Measurements from ENCODE around the gene NDUFAF5. TPM values are rescaled to one million over a fixed set of nuclear protein-coding genes. Genes with fewer than 3 reads are reported as not detected.

NDUFAF5 gene
- total RNA-seq, 1 experiment from 2014 or later = 40.2 TPM

GRCh38 chr20:13851279-13851678 lies 66.5 kb downstream of the NDUFAF5 start:
- Histone ChIP-seq H3K4me1 (ENCODE audit: insufficient read depth, low read length) (no peaks in the 10 kb centered on the region), H2BK20ac (ENCODE audit: low read depth, low read length, poor library complexity, severe bottlenecking) (no peak overlapping the region), H3K14ac (ENCODE audit: insufficient read depth, low read length) (no peak overlapping the region), H3K4ac (ENCODE audit: low read depth, low read length) (no peak overlapping the region), H3K56ac (ENCODE audit: insufficient read length, low read depth, low read length) (no peak overlapping the region), H2BK15ac (ENCODE audit: low read depth, low read length) (no peak overlapping the region), H3K79me2 (ENCODE audit: insufficient read depth, low read length) (no peaks in the 10 kb centered on the region), H3K23me2 (ENCODE audit: insufficient read length, low read depth, low read length, poor library complexity, severe bottlenecking) (no peaks in the 10 kb centered on the region), H3K4me2 (ENCODE audit: insufficient read depth, insufficient read length, low read length) (no peak overlapping the region), H3K79me1 (ENCODE audit: insufficient read depth, low read depth, low read length, poor library complexity, severe bottlenecking) (no peaks in the 10 kb centered on the region), H3K27me3 (ENCODE audit: insufficient read depth, low read length) (no peaks in the 10 kb centered on the region), H3K23ac (ENCODE audit: insufficient read length, low read depth, low read length) (no peak overlapping the region), H4K5ac (ENCODE audit: insufficient read length, low read depth, low read length) (no peak overlapping the region), H4K8ac (replicated peaks; ENCODE audit: insufficient read length, low read depth, low read length) (no peak overlapping the region), H3T11ph (ENCODE audit: low read length) (no peak overlapping the region), H4K91ac (ENCODE audit: insufficient read length, low read depth, low read length) (no peak overlapping the region), H4K20me1 (ENCODE audit: control insufficient read depth, insufficient read depth, insufficient read length) (no peaks in the 10 kb centered on the region), H3K9me3 (ENCODE audit: control insufficient read depth, low read depth, low read length) (no peaks in the 10 kb centered on the region), H3K18ac (ENCODE audit: insufficient read length, low read depth, low read length) (no peak overlapping the region), H3K27ac (ENCODE audit: insufficient read length, low read depth, low read length) (no peak overlapping the region), H2BK12ac (ENCODE audit: insufficient read length, low read depth, low read length) (no peak overlapping the region), H3K9ac (ENCODE audit: extremely low read depth, insufficient read length, low read length) (no peak overlapping the region), H2AFZ (ENCODE audit: low read length) (no peak overlapping the region), H2AK5ac (ENCODE audit: insufficient read length, low read length) (no peak overlapping the region), H2BK5ac (ENCODE audit: insufficient read length, low read length) (no peak overlapping the region), H2BK120ac (ENCODE audit: low read depth, low read length, poor library complexity, severe bottlenecking) (no peak overlapping the region)
- no peaks in the 10 kb centered on the region for H3K36me3 Mint-ChIP-seq (ENCODE audit: insufficient read depth in 1 of 3, low read depth in 3 of 3)
- peaks cover 4% of the 10 kb centered on the region; the same call in 1 of the 2 replicates for H3K27me3 Mint-ChIP-seq (ENCODE audit: low read depth)
- no CpG with 5 or more reads among the region's 2 CpGs for WGBS (ENCODE audit: extremely low coverage, insufficient read length, low lambda C conversion rate)
- peaks cover 2 to 3% of the 10 kb centered on the region in 2 experiments for H3K4me1 Mint-ChIP-seq
- H3K9me3 Mint-ChIP-seq = no peaks in the 10 kb centered on the region; a peak in 1 of 5 replicates
- peak overlapping the region in 1 of 3 experiments; percentile 55; a peak in 1 of 7 replicates for H3K27ac Mint-ChIP-seq
- DNase-seq = no peak
- TF ChIP-seq CTCF (conservative IDR thresholded peaks at IDR 0.05) = no peak
- no peak overlapping the region for H3K4me3 Mint-ChIP-seq

Data from H9 (cell line).